GM18499 (cell line): Measurements from ENCODE around the gene PIK3R2.
"Not testable (repeated sequence)": the region's sequence is repeated elsewhere in the genome, so short reads cannot be mapped to it uniquely, and the experiment has no call there.

Source experiments
- ATAC-seq: cut with Tn5 transposase; IDR thresholded peaks from one replicate; pipeline ENCODE4 v1.9.1; 2021; ENCODE audit warnings: moderate number of reproducible peaks; ENCODE audit not compliant: insufficient read depth, unreplicated experiment

The PIK3R2 gene

DNA sequence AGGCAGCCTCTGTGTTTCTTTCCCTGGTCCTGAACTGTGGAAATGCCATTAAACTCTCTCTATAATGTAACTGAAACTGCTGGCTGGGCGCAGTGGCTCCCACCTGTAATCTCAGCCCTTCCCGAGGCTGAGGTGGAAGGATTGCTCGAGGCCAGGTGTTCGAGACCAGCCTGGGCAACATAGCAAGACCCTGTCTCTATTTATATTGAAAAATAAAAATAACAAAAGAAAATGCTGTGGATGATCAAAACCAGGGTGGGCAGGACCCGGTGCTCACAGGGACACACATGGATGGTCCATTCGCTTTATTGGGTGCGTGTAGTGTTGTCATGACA is 43.5 kb downstream of the PIK3R2 start:
- ATAC-seq = no peak

DNA sequence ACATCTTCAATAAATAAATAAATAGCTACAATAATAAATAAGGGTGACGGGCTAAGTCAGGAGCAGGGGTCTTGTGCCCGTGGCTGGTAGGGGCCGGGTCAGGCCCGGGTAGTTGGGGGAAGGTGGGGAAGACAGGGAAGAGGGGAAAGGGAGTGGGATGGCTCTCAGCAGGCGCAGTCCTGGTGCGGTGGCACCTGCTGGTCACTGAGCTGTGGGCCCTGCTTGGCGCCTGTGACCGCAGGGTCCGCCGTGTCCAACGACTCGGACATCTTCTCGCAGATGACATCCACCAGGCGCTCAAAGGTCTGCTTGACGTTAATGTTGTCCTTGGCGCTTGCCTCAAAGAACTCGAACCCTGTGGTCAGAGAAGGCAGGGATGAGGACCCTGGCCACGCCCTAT is 44.3 kb downstream of the PIK3R2 start:
- no peak for ATAC-seq

DNA sequence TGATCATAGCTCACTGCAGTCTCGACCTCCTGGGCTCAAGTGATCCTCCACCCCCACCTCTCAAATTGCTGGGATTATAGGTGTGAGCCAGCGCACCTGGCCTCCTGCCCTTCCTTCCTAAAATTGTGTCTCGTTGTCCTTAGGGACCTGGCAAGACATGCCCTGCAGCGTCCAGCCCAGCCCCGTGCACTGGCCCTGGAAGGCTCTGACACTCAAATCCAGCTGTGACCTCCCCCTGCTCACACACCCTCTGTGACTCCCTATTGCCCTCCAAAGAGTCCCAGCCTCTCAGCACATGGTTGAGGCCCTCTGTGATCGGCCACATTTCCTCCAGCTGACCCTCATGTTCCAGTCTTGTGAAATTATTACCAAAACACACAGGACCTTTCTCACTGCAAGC is 45.0 kb downstream of the PIK3R2 start:
- ATAC-seq = no peak

DNA sequence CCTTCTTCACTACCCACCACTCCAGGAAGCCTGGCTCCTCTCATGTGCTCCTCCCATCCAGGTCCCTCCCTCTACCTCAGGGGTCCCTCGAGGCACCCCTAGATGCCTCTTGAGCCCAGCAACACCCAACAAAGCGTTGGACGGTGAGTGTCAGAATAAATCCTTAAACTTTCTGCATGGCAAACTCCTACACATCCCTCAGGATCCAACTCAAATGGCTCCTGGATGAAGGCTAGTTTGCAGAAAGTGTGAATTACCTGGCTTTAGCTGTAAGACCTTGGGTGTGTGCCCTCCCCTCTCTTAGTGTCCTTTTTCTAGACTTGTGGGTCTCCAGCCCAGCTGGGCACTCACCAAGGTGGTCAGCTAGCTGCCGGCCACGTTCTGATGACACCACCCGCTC is 45.4 kb downstream of the PIK3R2 start:
- no peak for ATAC-seq

DNA sequence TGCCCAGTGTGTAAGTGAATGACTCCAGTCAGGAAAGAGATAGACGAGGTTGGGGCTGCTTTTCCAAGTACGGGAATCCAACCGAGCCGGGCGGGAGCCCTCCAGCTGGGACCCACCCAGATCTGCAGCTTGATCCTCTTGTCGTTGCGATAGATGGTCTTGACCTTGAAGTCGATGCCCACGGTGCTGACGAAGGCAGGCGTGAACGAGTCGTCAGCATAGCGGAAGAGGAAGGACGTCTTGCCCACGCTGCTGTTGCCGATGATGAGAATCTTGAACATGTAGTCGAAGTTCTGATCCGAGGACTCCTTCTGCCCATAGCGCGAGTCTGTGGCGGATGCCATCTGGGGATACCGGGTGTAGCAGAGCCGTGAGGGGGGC is 49.4 kb downstream of the PIK3R2 start:
- ATAC-seq = no peak

DNA sequence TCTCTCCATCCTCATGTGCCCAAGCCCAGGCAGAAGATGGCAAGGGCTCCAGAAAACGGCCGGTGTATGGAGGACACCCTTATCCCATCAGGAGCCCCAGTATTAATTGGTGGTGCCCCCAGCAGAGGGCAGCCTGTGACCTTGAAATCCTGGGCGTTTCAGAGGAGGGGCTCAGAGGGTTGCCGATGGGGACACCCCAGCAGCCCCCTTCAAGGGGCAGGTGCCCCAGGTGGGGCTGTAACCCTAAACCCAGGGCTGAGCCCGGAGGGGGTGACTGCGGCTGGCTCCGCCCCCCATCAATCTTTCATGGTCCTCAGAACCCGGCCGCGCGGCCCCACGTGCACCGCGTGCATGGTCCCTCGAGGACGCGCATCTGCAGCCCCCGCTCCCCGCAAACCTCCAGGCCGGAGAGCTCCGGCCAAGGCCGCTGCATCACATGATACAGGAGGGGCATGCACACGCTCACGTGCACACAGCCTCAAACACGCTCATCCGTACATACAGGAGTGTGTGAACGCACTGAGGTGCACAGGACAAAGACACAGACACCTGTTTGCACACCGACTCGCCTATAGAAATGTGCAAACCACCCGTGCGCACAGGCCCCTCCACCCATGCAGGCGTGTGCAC is 49.9 kb downstream of the PIK3R2 start:
- no peak for ATAC-seq

DNA sequence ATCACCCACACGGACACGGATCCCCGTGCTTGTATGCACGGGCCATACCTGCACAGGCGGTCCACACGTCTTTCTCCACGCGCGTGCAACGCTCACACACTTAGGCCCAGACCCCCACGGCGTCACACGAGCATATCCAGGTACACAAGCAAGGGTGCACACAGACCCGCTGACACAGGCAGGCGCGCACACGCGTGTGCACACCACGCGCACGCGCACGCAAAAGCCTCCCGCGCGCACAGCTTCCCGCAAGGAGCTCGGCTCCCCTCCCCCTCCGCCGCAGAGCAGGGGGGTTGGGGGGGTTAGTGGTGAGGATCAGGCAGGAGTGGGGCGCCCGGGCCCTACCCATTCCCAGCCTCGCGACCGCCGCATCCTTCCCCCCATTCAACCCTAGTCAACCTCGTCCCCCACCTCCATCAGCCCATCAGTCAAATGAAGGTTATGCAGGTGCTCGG is 50.5 kb downstream of the PIK3R2 start:
- ATAC-seq = no peak

DNA sequence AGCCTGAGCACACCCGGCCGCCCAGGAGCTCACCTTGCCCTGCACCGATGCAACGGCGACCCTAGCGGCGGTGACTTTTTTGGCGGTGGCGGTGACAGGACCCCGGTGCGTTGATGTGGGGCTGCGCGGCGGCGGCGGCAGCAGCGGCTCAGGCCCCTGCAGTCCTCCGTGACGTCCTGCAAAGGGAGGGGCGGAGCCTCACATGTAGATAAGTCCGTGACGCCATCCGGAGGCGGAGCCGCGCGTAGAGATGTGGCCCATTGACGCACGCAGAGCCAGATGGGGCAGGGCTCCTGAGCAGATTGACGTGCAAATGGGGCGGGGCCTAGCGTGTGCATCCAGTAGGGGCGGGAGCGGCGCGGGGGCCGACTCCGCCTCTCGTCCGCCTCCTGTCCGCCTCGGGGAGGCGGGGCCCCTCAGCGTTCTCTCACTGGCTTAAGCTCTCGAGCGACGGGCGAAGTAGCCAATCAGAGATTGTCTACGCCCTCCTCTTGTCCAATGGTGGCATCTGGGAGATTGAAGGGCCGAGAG is 51.0 kb downstream of the PIK3R2 start, which contains the start of gene RAB3A:
Gene RAB3A (minus strand): TSS at position 180 of the 531 bp plus-strand sequence. CDS start 1,302 bp downstream, outside the sequence.
- ATAC-seq = peak; percentile 93

DNA sequence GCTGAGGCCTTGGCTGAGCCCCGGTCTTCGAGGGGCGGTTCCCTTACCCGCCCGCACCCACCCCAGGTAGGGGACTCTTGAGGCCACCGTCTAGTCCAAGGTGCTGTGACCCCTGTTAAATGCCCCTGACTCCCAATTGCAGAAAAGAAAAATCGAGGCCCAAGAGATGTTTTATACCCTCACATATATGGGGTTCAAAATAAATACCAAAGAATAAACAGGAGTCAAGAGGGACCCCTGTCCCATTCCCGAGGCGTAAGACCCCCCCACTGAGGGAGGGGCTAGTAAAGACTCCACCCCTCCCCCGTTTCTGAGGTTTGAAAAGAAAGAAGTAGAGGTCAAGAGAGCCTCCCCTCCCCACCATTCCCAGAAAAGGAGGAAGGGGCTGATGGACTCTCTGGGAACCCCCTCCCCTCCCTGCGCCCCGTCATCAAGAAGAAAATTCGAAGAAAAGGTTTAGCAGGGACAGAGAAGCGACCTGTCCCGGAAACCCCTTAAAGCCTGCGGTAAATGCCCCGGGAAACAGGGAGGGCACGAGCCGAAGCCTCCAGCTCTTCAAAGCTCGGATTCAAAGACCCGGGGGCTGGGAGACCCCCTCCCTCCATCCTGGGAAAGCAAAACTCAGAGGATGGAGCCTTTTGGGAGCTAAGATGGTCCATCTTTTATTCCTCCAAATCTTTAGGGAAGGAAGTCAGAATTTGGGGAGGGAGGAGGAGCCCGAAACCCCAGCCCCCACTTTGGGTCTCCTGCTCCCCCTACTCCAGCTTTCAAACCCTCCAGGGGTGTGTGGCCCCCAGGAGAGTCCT is 51.6 kb downstream of the PIK3R2 start:
- no peak for ATAC-seq

DNA sequence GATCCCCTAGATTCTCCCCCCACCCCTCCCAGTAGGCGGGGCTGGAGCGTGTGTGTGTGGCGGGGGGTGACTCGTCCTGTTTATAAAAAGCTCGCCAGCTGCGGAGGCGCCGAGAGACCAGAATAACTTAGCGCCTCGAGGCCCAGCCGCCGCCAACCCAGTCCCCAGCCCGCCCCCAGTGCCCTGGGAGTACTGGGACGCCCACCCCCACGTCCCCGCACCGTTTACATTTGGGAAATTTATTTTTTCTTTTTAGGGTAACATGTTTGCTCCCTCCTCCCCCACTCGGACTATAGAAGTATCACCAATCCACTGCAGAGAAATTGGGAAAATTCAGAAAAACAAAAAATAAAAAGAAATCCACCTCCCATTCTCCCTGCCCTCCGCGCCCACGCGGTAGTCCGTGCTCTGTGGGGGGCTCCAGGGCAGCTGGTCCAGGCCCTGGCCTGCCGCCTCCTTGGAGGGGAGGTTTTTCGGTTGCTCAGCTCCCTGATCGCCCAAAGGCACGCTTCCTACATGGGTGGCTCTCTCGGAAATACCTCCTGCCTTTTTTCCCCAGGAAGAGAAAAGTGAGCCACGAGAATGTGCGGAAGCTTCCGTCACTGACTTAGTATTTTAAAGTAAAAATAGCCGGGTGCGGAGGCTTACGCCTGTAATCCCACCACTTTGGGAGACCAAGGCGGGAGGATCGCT is 52.4 kb downstream of the PIK3R2 start:
- ATAC-seq = no peak

DNA sequence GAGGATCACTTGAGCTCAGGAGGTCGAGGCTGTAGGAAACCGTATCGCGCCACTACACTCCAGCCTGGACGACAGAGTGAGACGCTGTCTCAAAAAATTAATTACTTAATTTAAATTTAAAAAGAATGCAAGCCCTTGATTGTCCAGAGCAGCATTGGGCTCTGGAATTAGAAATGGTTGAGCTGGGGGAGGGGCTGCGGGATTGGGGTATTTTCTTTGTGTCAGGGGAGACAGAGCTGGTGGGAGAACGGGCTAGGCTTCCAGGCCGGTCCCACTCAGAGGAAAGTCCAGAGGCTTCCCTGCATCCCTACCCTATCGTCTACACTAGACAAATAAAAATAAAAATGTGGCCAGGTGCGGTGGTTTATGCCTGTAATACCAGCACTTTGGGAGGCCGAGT is 53.1 kb downstream of the PIK3R2 start:
- no peak for ATAC-seq

DNA sequence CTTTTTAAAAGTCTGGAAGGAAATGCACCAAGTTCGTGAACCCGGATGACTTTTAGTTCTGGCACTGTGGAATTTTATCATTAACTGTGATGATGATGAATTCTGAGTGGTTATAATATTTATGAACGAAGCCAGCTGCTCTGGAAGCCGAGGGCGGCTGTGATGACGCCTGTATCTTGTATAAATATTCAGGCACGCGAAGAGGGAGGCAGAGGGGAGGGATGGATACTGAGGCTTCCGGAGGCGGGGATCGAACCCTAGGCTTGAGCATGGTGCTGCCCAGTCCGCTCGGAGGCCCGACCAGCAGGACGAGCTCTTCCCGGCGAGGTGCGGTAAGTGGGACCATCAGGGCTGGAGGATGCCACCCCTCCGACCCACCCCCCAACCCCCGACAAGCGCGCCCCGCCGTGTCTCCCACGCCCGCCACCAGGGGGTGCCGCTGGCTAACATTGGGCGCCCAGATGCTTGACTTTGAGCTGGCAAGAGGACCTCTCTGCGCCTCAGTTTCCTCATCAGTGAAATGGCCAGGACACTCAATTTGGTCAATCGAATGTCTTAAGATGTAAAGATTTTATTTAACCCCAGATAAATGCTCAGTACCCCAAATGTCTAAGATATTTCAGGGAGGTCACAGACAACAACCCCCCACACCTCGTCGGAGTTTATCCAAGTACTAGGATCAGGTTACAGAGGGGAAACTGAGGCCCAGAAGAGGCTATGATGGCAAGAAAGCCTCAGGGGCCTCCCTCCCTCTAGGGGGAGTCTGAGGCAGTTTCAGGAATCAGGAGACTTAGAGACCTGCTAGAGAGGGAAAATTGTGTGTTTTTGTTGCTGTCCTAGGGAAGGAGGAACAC is 55.4 kb downstream of the PIK3R2 start:
- no peak for ATAC-seq

DNA sequence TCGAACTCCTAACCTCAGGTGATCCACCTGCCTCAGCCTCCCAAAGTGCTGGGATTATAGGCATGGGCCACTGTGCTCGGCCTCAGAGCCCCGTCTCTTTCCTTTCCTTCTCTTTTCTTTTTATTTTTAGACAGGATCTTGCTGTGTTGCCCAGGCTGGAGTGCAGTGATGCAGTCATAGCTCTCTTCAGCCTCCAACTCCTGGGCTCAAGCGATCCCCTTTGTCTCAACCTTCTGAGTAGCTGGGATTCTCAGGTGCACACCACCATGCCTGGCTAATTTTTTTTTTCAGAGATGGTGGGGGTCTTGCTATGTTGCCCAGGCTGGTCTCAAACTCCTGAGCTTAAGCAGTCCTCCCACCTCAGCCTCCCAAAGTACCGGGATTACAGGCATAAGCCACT is 56.9 kb downstream of the PIK3R2 start:
- ATAC-seq = not testable (repeated sequence)

DNA sequence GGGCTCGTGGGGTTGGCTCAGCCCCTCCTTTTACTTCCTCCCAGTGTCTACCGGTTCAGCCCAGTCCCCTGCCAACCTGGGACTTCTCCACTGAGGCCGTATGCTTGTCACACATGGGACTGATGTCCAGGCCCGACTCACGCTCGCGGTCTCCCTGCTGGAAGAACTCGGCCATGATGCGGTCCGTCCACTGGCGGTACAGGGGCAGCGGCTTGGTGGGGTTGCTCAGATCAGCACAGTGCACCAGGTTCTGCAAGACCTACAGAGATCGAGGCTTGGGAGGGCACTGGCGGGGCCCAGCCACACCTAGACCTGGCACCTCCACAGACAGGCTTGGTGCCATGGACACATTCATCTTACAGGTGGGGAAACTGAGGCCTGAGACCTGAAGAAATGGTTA is 58.7 kb downstream of the PIK3R2 start:
- ATAC-seq = no peak

DNA sequence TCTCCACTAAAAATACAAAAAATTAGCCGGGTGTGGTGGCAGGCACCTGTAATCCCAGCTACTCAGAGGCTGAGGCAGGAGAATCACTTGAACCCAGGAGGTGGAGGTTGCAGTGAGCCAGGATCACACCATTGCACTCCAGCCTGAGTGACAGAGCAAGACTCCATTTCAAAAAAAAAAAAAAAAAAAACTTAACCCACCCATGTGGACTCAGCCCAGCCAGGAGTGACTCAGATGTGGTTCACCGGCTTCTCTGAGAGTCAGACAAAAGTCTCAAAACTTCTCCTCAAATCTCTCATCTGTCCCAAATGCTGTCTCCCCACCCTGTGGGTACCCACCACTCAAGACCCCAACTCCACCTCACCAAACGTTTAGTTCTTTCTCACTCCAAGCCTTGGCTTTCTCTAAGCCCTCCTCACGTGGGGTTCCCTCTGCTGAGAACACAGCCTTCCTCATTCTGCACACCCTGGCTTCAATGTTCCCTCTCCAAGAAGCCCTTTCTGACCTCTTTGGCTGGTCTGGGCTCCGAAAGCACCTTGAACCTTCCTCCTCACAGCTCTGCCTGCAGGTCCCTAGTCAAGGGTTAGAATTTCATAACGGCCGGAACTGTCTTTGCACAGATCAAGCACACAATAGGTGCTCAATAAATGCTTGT is 61.9 kb downstream of the PIK3R2 start:
- ATAC-seq = no peak

DNA sequence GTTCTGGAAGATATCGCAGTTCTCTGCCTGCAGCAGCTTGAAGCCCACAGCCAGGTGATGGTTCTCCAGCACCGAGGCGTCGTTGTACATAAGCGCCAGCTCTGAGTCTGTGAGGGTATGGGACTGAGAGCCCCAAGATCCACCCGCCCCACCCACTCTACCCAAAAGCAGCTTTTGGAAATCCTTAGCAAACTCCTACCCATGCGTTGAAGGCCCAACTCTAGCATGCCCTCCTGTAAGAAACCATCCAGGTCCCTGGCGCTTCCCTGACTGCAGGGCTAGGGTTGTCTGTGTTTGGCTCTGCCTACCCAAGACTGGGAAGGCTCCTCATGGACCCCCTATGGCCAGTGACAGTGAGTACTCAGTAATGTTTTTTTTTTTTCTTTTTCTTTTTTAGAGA is 63.8 kb downstream of the PIK3R2 start:
- ATAC-seq = no peak

DNA sequence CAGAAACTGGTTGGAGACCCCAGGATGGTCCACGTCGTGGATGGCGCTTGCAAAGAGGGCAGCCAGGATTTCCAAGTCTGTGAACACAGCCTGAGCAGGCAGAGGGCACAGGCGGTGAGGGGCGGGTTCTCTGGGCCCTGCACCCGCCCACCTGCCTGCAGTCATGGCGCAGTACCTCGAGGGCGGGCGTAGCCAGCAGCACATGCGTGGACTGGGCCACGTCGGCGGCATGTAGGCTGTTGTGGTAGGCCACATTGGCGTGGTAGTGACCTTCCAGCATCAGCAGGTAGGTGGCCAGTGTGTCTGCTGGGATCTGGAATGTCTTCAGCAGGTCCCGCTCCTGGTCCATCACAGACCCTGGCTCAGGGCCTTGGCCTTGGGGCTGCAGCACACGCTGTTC is 65.2 kb downstream of the PIK3R2 start:
- ATAC-seq = no peak

DNA sequence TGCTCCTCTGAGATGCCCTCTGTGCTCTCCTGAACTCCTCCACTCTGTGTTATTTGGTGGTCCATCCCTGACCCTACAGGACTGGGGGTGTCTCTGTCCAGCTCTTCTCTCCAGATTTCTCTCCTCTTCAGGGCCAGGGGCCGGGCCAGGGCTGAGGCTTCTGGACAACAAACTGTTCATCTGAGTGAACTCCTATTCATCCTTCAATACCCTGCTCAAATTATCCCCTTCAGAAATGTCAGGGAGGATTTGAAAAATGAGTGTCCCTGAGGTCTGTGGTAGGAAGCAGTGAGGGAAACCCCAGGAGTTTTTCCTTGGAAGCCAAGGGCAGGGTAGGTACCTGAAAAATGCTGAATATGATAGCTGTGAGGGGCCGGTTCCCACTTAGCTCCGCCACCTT is 65.6 kb downstream of the PIK3R2 start:
- ATAC-seq = no peak
